H1 (cell line): ENCODE results near the gene POLRMT.

Experiments
- POLR2AphosphoS5 ChIP-seq: IDR thresholded peaks from 2 replicates; pipeline ENCODE4 v1.6.1; 2011; ENCODE audit warnings: low read depth, low read length
- TF ChIP-seq, protein P1 (sequence below): IDR thresholded peaks from 2 replicates; pipeline ENCODE4 v1.6.1; 2012; ENCODE audit warnings: low read length, inconsistent platforms
- TF ChIP-seq, protein P2 (sequence below): IDR thresholded peaks from 2 replicates; pipeline ENCODE4 v1.6.1; 2011; ENCODE audit warnings: low read depth, mild to moderate bottlenecking, low read length; ENCODE audit not compliant: insufficient read depth
- TF ChIP-seq, protein P3 (sequence below), 3 experiments: IDR thresholded peaks; 1 replicate in 2 of 3; 2 replicates in 1 of 3; pipeline versions ENCODE4 v1.5.1 to v1.6.1; 2011; ENCODE audit warnings: low read length in 3 of 3, mild to moderate bottlenecking in 3 of 3, inconsistent platforms in 2 of 3, low read depth in 1 of 3, moderate library complexity in 1 of 3; ENCODE audit not compliant: insufficient read depth in 1 of 3; ENCODE audit errors: control extremely low read depth in 1 of 3

DNA sequence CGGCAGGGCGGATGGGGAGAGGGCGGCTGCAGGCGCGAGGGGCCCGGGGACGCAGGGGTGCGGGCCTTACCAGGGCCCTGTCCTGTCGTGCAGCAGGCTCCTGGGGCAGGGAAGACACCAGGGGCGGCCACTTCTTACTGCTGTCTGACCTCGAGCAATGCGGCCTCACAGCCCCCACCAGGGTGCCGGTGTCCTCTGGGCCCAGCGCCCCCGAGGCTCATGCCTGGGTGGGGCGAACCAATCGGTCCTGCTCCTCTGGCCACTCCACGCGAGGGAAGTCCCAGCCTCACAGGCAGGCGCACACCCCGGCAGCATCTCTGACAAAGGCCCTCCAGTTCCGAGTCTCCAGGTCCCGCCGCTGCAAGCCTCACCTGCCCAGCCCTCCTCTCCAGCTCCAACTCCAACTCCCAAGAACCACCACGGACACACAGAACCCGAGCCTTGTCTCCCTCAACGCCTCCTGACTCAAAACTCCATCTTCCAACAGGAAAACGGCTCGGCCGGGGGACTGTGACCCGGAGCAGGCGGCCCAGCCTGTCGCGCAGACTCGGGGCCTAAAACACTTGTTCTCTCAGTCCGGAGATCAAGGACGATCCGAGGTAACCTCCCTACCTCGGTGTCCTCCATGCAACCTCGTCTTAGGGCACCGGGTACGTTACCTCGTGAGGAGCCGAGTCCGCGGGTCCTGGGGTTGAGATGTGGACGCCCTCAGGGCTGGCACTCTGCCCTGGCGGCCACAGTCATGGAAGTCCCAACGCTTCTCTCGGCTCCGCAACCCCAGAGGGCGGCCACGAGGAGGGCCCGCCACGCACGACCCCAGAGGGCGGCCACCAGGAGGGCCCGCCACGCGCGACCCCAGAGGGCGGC, 12.8 kb upstream of the POLRMT start:
- TF ChIP-seq, protein P1, sequence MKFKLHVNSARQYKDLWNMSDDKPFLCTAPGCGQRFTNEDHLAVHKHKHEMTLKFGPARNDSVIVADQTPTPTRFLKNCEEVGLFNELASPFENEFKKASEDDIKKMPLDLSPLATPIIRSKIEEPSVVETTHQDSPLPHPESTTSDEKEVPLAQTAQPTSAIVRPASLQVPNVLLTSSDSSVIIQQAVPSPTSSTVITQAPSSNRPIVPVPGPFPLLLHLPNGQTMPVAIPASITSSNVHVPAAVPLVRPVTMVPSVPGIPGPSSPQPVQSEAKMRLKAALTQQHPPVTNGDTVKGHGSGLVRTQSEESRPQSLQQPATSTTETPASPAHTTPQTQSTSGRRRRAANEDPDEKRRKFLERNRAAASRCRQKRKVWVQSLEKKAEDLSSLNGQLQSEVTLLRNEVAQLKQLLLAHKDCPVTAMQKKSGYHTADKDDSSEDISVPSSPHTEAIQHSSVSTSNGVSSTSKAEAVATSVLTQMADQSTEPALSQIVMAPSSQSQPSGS, result no peak
- TF ChIP-seq, protein P2, sequence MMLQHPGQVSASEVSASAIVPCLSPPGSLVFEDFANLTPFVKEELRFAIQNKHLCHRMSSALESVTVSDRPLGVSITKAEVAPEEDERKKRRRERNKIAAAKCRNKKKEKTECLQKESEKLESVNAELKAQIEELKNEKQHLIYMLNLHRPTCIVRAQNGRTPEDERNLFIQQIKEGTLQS, result no peak
- no peak for TF ChIP-seq POLR2AphosphoS5
- TF ChIP-seq, protein P3, sequence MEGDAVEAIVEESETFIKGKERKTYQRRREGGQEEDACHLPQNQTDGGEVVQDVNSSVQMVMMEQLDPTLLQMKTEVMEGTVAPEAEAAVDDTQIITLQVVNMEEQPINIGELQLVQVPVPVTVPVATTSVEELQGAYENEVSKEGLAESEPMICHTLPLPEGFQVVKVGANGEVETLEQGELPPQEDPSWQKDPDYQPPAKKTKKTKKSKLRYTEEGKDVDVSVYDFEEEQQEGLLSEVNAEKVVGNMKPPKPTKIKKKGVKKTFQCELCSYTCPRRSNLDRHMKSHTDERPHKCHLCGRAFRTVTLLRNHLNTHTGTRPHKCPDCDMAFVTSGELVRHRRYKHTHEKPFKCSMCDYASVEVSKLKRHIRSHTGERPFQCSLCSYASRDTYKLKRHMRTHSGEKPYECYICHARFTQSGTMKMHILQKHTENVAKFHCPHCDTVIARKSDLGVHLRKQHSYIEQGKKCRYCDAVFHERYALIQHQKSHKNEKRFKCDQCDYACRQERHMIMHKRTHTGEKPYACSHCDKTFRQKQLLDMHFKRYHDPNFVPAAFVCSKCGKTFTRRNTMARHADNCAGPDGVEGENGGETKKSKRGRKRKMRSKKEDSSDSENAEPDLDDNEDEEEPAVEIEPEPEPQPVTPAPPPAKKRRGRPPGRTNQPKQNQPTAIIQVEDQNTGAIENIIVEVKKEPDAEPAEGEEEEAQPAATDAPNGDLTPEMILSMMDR (IDR thresholded peaks at IDR 0.05; ENCODE audit: control extremely low read depth in 1 of 3, insufficient read depth in 1 of 3, low read depth in 1 of 3, low read length in 3 of 3), result no peak
